CD14-positive monocyte (primary cell): Measurements from ENCODE around the gene PWWP2B. TPM values are rescaled to one million over a fixed set of nuclear protein-coding genes. Genes with fewer than 3 reads are reported as not detected.
"Not testable (repeated sequence)": the region's sequence is repeated elsewhere in the genome, so short reads cannot be mapped to it uniquely, and the experiment has no call there.

Experiments used
- DNase-seq, 3 donors: peaks; one replicate each; pipeline ENCODE4 v3.0.0-alpha.2; 2011 to 2022
- H2AFZ ChIP-seq: 2 replicates; pipeline ENCODE4 v1.6.0; 2012; ENCODE audit warnings: mild to moderate bottlenecking, low read depth, low read length, inconsistent platforms; ENCODE audit not compliant: insufficient read depth, poor library complexity, severe bottlenecking
- H3K27ac ChIP-seq, 2 donors: 1 replicate in 1 of 2; 2 replicates in 1 of 2; pipeline ENCODE4 v1.5.1; 2012 to 2013; ENCODE audit warnings: low read length in 2 of 2, control low read depth in 1 of 2, inconsistent platforms in 1 of 2, low read depth in 1 of 2, mild to moderate bottlenecking in 1 of 2
- H3K27me3 ChIP-seq, 2 donors: one replicate each; pipeline versions ENCODE4 v1.6.0 to v1.6.1; 2011 to 2013; ENCODE audit warnings: low read length in 2 of 2; ENCODE audit not compliant: control insufficient read depth in 2 of 2, insufficient read depth in 2 of 2
- H3K36me3 ChIP-seq, 2 donors: replicated peaks in 1 of 2; 1 replicate in 1 of 2; 2 replicates in 1 of 2; pipeline versions ENCODE4 v1.5.1 to v1.6.1; 2012 to 2013; ENCODE audit warnings: low read length in 2 of 2, control low read depth in 1 of 2, inconsistent platforms in 1 of 2, mild to moderate bottlenecking in 1 of 2; ENCODE audit not compliant: insufficient read depth in 2 of 2, control insufficient read depth in 1 of 2
- H3K4me1 ChIP-seq, 2 donors: 1 replicate in 1 of 2; 2 replicates in 1 of 2; pipeline versions ENCODE4 v1.5.1 to v1.6.1; 2012 to 2013; ENCODE audit warnings: low read length in 2 of 2, control low read depth in 1 of 2, inconsistent platforms in 1 of 2, mild to moderate bottlenecking in 1 of 2, moderate library complexity in 1 of 2; ENCODE audit not compliant: insufficient read depth in 2 of 2, control insufficient read depth in 1 of 2
- H3K4me2 ChIP-seq: replicated peaks from 2 replicates; pipeline ENCODE3; 2012; ENCODE audit warnings: low read length, moderate library complexity, mild to moderate bottlenecking; ENCODE audit not compliant: poor library complexity, severe bottlenecking; ENCODE audit errors: extremely low read depth
- H3K4me3 ChIP-seq, 3 experiments: fragments of 200-600 bp in 1 of 3; sonication (generic) in 1 of 3; replicated peaks in 1 of 3; 1 replicate in 2 of 3; 2 replicates in 1 of 3; pipeline ENCODE4 v1.5.1; 2011 to 2013; ENCODE audit warnings: low read length in 3 of 3, mild to moderate bottlenecking in 3 of 3, control low read depth in 2 of 3, low read depth in 2 of 3, inconsistent platforms in 1 of 3, moderate library complexity in 1 of 3
- H3K79me2 ChIP-seq: 2 replicates; pipeline ENCODE4 v1.6.0; 2012; ENCODE audit warnings: mild to moderate bottlenecking, control low read depth, inconsistent platforms, low read length, moderate library complexity; ENCODE audit not compliant: insufficient read depth
- H3K9ac ChIP-seq: 2 replicates; pipeline ENCODE4 v1.6.0; 2017; ENCODE audit warnings: low read length, mild to moderate bottlenecking; ENCODE audit not compliant: insufficient read depth, poor library complexity, severe bottlenecking
- H3K9me3 ChIP-seq, 2 donors: replicated peaks in 1 of 2; 1 replicate in 1 of 2; 2 replicates in 1 of 2; pipeline versions ENCODE4 v1.5.1 to v1.6.1; 2012 to 2013; ENCODE audit warnings: low read length in 2 of 2, control low read depth in 1 of 2; ENCODE audit not compliant: control insufficient read depth in 1 of 2, insufficient read depth in 1 of 2
- H4K20me1 ChIP-seq: 2 replicates; pipeline ENCODE4 v1.6.0; 2012; ENCODE audit warnings: mild to moderate bottlenecking, low read length, control low read depth, moderate library complexity; ENCODE audit not compliant: insufficient read depth
- H3K27ac Mint-ChIP-seq, 7 donors: one replicate each; pipeline ENCODE4 v1.8.0; 2020; ENCODE audit warnings: mild to moderate bottlenecking in 7 of 7, mixed read lengths in 7 of 7, moderate library complexity in 6 of 7, inconsistent platforms in 2 of 7
- H3K27me3 Mint-ChIP-seq, 3 donors: one replicate each; pipeline ENCODE4 v1.8.0; 2021 to 2022; ENCODE audit warnings: low read depth in 3 of 3, mild to moderate bottlenecking in 3 of 3, mixed read lengths in 3 of 3, moderate library complexity in 3 of 3, inconsistent platforms in 1 of 3
- H3K36me3 Mint-ChIP-seq, 2 donors: one replicate each; pipeline ENCODE4 v1.8.0; 2020; ENCODE audit warnings: mixed read lengths in 2 of 2, inconsistent platforms in 1 of 2, mild to moderate bottlenecking in 1 of 2
- H3K4me1 Mint-ChIP-seq: one replicate; pipeline ENCODE4 v1.8.0; 2020; ENCODE audit warnings: mild to moderate bottlenecking, mixed read lengths
- H3K4me3 Mint-ChIP-seq, 2 donors: one replicate each; pipeline ENCODE4 v1.8.0; 2020; ENCODE audit warnings: mild to moderate bottlenecking in 2 of 2, mixed read lengths in 2 of 2, moderate library complexity in 1 of 2
- H3K9me3 Mint-ChIP-seq, 7 donors: one replicate each; pipeline ENCODE4 v1.8.0; 2020 to 2022; ENCODE audit warnings: mixed read lengths in 7 of 7, mild to moderate bottlenecking in 6 of 7, moderate library complexity in 6 of 7, inconsistent platforms in 2 of 7
- CTCF ChIP-seq: fragments of 200-600 bp; IDR thresholded peaks from one replicate; pipeline ENCODE4 v1.8.0; 2022; ENCODE audit warnings: antibody characterized with exemption, mild to moderate bottlenecking
- WGBS: methylation state at CpG from one replicate; pipeline ENCODE4 v1.1.5; 2013; ENCODE audit warnings: missing lambda C conversion rate; ENCODE audit not compliant: insufficient coverage; 5-methylcytosine and 5-hydroxymethylcytosine counted together
- intact Hi-C, 2 donors: fragments of 100-400 bp; cut with micrococcal nuclease; formaldehyde crosslinking; loops; one replicate each; pipeline versions ENCODE4 v1.15.0 to v1.15.1; 2023
- polyA plus RNA-seq, 3 donors: library from polyadenylated mRNA; depleted of rRNA in 1 of 3; unstranded in 2 of 3; stranded (reverse) in 1 of 3; fragments of 300-500 nt in 2 of 3; fragments of >200 nt in 1 of 3; fragmentation: Illumina TruSeq in 2 of 3; gene quantifications; 1 replicate in 2 of 3; 2 replicates in 1 of 3; pipeline ENCODE4 v1.2.3, GENCODE V29; 2012 to 2021

The PWWP2B gene
- polyA plus RNA-seq, 3 donors: 2.4 to 6.9 (median 2.7) TPM

GRCh38 chr10:132377326-132377725 lies 19.7 kb upstream of the PWWP2B start:
- Histone ChIP-seq H4K20me1 (no peaks in the 10 kb centered on the region), H3K4me1 (peaks cover 32 to 37% of the 10 kb centered on the region in 2 donors), H3K4me2 (no peak overlapping the region), H3K4me3 (no peak overlapping the region), H3K9me3 (no peaks in the 10 kb centered on the region), H3K27me3 (no peaks in the 10 kb centered on the region), H3K79me2 (no peaks in the 10 kb centered on the region), H2AFZ (no peak overlapping the region), H3K27ac (no peak overlapping the region), H3K9ac (no peak overlapping the region), H3K36me3 (no peaks in the 10 kb centered on the region)
- Mint-ChIP-seq H3K9me3 (peaks cover 0 to 5% (median 0%) of the 10 kb centered on the region in 7 donors), H3K4me3 (no peak overlapping the region), H3K27me3 (peaks cover 0 to 3% (median 0%) of the 10 kb centered on the region in 3 donors), H3K36me3 (peaks cover 0 to 3% of the 10 kb centered on the region in 2 donors), H3K27ac (no peak overlapping the region), H3K4me1 (peaks cover 39% of the 10 kb centered on the region)
- TF ChIP-seq CTCF: no peak
- intact Hi-C loops: no loop called here
- no peak for DNase-seq
- 100% methylated on average over 1 of the region's 7 CpGs for WGBS

GRCh38 chr10:132379026-132379425 lies 18.0 kb upstream of the PWWP2B start:
- 96% methylated on average over 16 of the region's 16 CpGs for WGBS
- H3K27ac Mint-ChIP-seq: peak overlapping the region in 1 of 7 donors; percentile 37
- not testable (repeated sequence) for H3K27me3 Mint-ChIP-seq

GRCh38 chr10:132380986-132381385 lies 16.0 kb upstream of the PWWP2B start:
- H3K36me3 ChIP-seq, H3K4me2 ChIP-seq, H3K27me3 ChIP-seq, H3K27ac ChIP-seq, H3K27ac Mint-ChIP-seq, H3K9me3 Mint-ChIP-seq, H3K4me3 ChIP-seq, H2AFZ ChIP-seq, DNase-seq, H3K9me3 ChIP-seq, H4K20me1 ChIP-seq, H3K36me3 Mint-ChIP-seq, H3K27me3 Mint-ChIP-seq, H3K79me2 ChIP-seq, H3K4me3 Mint-ChIP-seq, H3K9ac ChIP-seq: not testable (repeated sequence)
- 100% methylated on average over 4 of the region's 4 CpGs for WGBS
- intact Hi-C loops: loop anchor here in 1 of 2 donors (5.0 to 10.0 kb wide), 2 partner anchors 154 to 256 kb away; partner anchors contain the start of gene INPP5A
- peaks cover 56% of the 10 kb centered on the region for H3K4me1 Mint-ChIP-seq
- H3K4me1 ChIP-seq: peaks cover 35 to 45% of the 10 kb centered on the region in 2 donors

More at GRCh38 chr10:132379026-132379425, 18.0 kb upstream of the PWWP2B start:
- H3K79me2 ChIP-seq, H2AFZ ChIP-seq, H3K36me3 Mint-ChIP-seq, H3K27ac ChIP-seq, DNase-seq, H3K9me3 ChIP-seq, H4K20me1 ChIP-seq, H3K36me3 ChIP-seq, H3K27me3 ChIP-seq, H3K4me3 ChIP-seq, H3K9ac ChIP-seq, H3K9me3 Mint-ChIP-seq, H3K4me2 ChIP-seq, intact Hi-C loops: not testable (repeated sequence)
- Mint-ChIP-seq H3K4me1 (peaks cover 54% of the 10 kb centered on the region), H3K4me3 (peak overlapping the region in 1 of 2 donors; percentile 10)
- H3K4me1 ChIP-seq: peaks cover 40 to 49% of the 10 kb centered on the region in 2 donors
